Activated T-cell treated with anti-CD3 and anti-CD28 coated beads for 1 hour (primary cell): ENCODE results near the gene PRPF40A.

Experiments
- DNase-seq: peaks from one replicate; pipeline ENCODE4 v3.0.0-alpha.2; 2020; ENCODE audit warnings: low read depth

The PRPF40A gene

GRCh38 chr2:152651834-152652233 lies 65.4 kb downstream of the PRPF40A start:
- DNase-seq, result no peak

GRCh38 chr2:152650768-152651371 lies 66.4 kb downstream of the PRPF40A start:
- DNase-seq, result no peak

- no peak for DNase-seq
Measured at GRCh38 chr2:152649997-152650396, 67.3 kb downstream of the PRPF40A start.

- no peak for DNase-seq
Measured at GRCh38 chr2:152648336-152648735, 68.9 kb downstream of the PRPF40A start.

- no peak for DNase-seq
Measured at GRCh38 chr2:152647552-152647951, 69.7 kb downstream of the PRPF40A start.

GRCh38 chr2:152646775-152647174 lies 70.5 kb downstream of the PRPF40A start:
- DNase-seq, result no peak

- DNase-seq, result no peak
Measured at GRCh38 chr2:152646264-152646663, 71.0 kb downstream of the PRPF40A start.

- DNase-seq, result no peak
Measured at GRCh38 chr2:152644189-152644873, 72.9 kb downstream of the PRPF40A start.

GRCh38 chr2:152638590-152638989 lies 78.7 kb downstream of the PRPF40A start:
- DNase-seq, result no peak

GRCh38 chr2:152638056-152638455 lies 79.2 kb downstream of the PRPF40A start:
- DNase-seq, result no peak

GRCh38 chr2:152637251-152637650 lies 80.0 kb downstream of the PRPF40A start:
- no peak for DNase-seq

GRCh38 chr2:152635635-152636298 lies 81.5 kb downstream of the PRPF40A start:
- DNase-seq, result peak; percentile 66

- DNase-seq, result no peak
Measured at GRCh38 chr2:152632736-152633135, 84.5 kb downstream of the PRPF40A start.

- no peak for DNase-seq
Measured at GRCh38 chr2:152630466-152630865, 86.8 kb downstream of the PRPF40A start.

GRCh38 chr2:152629202-152629601 lies 88.1 kb downstream of the PRPF40A start:
- no peak for DNase-seq

GRCh38 chr2:152627351-152627957 lies 89.8 kb downstream of the PRPF40A start:
- DNase-seq, result no peak

- no peak for DNase-seq
Measured at GRCh38 chr2:152626911-152627339, 90.3 kb downstream of the PRPF40A start.

GRCh38 chr2:152624805-152625204 lies 92.5 kb downstream of the PRPF40A start:
- no peak for DNase-seq

- DNase-seq, result no peak
Measured at GRCh38 chr2:152623775-152624174, 93.5 kb downstream of the PRPF40A start.

GRCh38 chr2:152623076-152623740 lies 94.1 kb downstream of the PRPF40A start:
- no peak for DNase-seq

- DNase-seq, result no peak
Measured at GRCh38 chr2:152622219-152622618, 95.0 kb downstream of the PRPF40A start.

- no peak for DNase-seq
Measured at GRCh38 chr2:152620985-152621384, 96.3 kb downstream of the PRPF40A start.
